Spleen (tissue), 7 donors: ENCODE data around the gene SH3RF3.

Experiments used
- POLR2A ChIP-seq, 3 donors: fragments of 450-650 bp; IDR thresholded peaks; one replicate each; pipeline ENCODE4 v1.5.1; 2017; ENCODE audit warnings: antibody characterized with exemption in 3 of 3, mild to moderate bottlenecking in 1 of 3
- TF ChIP-seq, protein P1 (sequence below), 11 experiments: fragments of 200-600 bp in 7 of 11; fragments of 450-650 bp in 4 of 11; sonication (generic) in 4 of 11; IDR thresholded peaks in 8 of 11; conservative IDR thresholded peaks in 3 of 11; 1 replicate in 7 of 11; 2 replicates in 4 of 11; pipeline versions ENCODE4 v1.4.0 to v1.8.0; 2016 to 2021; ENCODE audit warnings: antibody characterized with exemption in 11 of 11, inconsistent platforms in 4 of 11, mild to moderate bottlenecking in 1 of 11
- donor health status: DM: no; HTN: no; CAD: no; lungs with moderate emphysema.
- donor health status: DM: no; HTN: no; CAD: no.
- donor health status: DM: no; HTN: no; CAD: no.

- no peak for TF ChIP-seq POLR2A (IDR thresholded peaks at IDR 0.05)
- TF ChIP-seq, protein P1, sequence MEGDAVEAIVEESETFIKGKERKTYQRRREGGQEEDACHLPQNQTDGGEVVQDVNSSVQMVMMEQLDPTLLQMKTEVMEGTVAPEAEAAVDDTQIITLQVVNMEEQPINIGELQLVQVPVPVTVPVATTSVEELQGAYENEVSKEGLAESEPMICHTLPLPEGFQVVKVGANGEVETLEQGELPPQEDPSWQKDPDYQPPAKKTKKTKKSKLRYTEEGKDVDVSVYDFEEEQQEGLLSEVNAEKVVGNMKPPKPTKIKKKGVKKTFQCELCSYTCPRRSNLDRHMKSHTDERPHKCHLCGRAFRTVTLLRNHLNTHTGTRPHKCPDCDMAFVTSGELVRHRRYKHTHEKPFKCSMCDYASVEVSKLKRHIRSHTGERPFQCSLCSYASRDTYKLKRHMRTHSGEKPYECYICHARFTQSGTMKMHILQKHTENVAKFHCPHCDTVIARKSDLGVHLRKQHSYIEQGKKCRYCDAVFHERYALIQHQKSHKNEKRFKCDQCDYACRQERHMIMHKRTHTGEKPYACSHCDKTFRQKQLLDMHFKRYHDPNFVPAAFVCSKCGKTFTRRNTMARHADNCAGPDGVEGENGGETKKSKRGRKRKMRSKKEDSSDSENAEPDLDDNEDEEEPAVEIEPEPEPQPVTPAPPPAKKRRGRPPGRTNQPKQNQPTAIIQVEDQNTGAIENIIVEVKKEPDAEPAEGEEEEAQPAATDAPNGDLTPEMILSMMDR (IDR thresholded peaks at IDR 0.05 in 8 of 11, conservative IDR thresholded peaks at IDR 0.05 in 3 of 11): no peak
These were observed 249.0 kb downstream of the SH3RF3 start for GRCh38 chr2:109377976-109378375.
